IPS-NIHi11 (cell line): ENCODE measurements around the gene SARM1.
"Not testable (repeated sequence)": the region's sequence is repeated elsewhere in the genome, so short reads cannot be mapped to it uniquely, and the experiment has no call there.

Experiments
- DNase-seq: peaks from one replicate; pipeline ENCODE4 v3.0.0; 2012; ENCODE audit warnings: mixed read lengths, low spot score

SARM1 gene

GRCh38 chr17:28371245-28372202, at the start of gene SARM1:
TSS of gene SARM1 (plus strand) at chr17:28371694. CDS start at chr17:28372033, 339 bp downstream.
- DNase-seq: peak; percentile 95

DNA sequence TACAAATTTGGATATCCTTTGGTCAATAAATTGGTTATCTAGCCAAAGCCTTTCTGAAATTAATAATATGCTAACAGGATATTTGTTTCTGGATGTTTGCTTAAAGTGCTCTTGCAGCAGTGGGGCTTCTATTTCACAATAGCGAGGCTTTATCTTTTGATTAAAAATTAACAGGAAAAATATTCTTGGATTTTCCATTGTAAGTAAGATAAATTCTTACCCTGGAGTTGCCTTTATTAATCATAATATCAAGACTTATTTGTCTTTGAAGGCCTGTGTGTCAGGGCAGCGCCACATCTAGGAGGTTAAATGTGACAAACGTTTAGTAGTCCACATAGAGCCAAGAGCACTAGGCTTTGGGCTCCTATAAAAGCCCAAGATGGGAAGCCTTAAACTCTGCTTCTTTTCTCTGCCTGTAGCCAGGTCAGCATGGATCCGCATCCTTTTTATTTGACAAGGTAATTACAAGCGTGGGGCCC, 47.2 kb upstream of the SARM1 start:
- no peak for DNase-seq

DNA sequence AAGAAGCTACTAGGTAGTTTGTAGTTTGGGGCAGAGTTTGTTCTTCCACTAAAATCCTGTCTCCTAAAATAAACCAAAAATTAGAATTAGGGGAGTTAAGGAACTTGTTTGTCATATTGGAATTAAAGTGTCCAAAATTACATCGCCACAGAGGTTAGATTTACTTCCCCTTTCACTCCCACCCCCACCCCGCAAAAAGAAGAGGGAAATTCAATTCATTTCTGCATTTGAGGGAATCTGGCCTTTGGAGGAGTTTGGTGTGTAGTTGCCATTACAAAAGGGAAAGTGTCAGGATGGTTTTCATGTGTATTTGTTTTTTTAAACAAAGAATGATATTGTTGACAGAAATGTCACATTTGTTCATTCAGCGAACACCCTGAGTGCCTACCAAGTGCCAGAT, 46.7 kb upstream of the SARM1 start:
- DNase-seq: no peak

- no peak for DNase-seq
These were observed 46.3 kb upstream of the SARM1 start for GRCh38 chr17:28325211-28325610.

- DNase-seq: no peak
These were observed 45.4 kb upstream of the SARM1 start for GRCh38 chr17:28326114-28326513.

DNA sequence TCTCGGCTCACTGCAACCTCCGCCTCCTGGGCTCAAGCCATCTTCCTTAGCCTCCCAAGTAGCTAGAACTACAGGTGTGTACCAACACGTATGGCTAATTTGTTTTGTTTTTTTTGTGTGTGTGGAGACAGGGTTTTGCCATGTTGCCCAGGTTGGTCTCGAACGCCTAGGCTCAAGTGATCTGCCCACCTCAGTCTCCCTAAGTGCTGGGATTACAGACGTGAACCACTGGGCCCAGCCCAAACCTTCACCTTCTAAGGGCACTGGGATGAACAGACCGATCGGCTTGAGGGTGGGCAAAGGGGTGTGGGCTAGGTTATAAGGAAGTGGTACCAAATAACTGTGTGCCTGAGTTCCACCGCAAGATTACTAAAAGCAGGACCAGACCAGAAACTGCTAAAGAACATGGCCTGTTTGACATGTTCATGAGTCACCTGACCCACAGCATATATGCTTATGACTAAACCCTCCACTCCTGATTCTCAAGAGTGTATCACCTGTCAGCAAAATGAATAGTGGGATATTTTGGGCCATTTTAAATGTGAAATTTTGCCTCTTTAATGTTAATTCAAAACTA, 44.4 kb upstream of the SARM1 start:
- DNase-seq: no peak

DNA sequence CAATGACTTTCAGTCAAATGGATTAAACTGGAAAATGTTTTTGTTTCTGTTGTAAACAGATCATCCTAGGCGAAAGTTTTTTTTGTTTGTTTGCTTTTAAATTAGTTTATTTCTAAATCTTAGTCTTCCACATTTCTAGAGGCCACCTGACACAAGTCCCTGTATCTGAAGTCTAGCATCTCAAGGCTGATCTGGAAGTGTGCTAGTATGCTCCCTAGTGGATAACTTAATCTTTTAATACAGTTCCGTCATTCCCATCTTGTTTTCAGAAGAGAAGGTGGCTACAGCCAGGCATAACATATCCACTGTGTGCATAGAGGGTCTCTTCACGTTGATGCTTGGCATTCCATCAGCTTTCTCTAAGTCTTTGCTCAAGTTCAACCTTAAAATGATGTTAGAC, 43.8 kb upstream of the SARM1 start:
- DNase-seq: no peak

DNA sequence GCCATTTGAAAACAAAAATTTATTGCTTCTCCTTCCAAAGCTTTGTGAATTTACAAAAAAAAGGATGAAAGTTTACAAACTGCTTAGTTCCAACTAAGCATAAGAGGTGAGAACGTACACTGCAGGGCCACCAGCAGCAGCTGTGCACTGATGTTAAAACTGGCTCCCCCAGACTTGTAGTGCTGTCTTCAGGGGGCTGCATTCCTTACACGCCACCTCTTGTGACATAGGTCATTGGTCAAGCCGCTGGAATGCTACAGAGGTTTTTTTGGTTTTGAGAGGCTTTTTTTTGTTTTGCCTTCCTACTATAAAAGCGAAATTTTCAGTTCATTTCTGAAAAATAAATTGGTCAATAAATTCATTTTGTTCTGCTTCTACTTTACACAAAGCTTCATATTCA, 43.2 kb upstream of the SARM1 start:
- no peak for DNase-seq

DNA sequence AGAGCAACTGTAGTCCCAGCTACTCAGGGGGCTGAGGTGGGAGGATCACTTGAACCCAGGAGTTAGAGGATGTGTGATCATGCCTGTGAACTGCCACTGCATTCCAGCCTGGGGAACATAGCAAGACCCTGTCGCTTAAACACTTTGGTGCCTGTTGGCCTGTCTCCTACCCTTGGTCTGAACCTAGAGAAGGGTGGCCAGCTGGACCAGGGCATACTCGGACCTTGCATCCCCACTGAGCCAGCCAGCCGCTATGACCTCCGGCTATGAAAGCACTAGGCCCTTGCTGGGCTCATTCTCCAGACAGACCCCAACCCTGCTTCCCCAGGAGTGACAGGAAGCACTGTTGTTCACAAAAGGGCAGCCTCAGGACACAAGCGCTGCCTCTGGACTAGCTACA, 40.8 kb upstream of the SARM1 start:
- no peak for DNase-seq

- no peak for DNase-seq
These were observed 39.5 kb upstream of the SARM1 start for GRCh38 chr17:28331891-28332420.

- no peak for DNase-seq
These were observed 38.3 kb upstream of the SARM1 start for GRCh38 chr17:28333083-28333746.

GRCh38 chr17:28334171-28334570, 37.3 kb upstream of the SARM1 start:
- DNase-seq: no peak

DNA sequence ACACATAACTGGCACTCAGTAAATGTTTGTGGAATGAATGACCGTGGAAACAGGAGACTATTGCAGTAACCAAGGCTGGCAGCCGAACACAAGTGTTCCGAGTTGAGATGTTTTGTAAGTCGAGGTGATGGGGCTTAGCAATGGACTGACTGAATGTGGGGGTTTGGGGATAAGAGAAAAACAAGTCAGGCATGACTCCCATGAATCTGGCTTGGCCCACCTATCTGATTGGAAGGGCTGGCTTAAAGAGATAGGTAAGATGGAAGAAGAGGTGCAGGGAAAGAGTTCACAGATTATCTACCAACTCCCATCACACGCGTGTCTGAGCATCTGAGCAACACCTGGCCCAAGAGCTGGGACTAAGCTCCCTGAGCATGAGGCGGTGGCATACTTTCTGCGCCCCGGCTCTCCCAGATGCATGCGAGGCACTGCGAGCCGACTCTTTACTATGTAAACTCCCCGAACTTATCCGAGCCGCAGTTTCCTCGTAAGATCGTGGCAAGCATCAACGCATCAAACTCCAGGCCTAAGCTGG, 36.8 kb upstream of the SARM1 start:
- DNase-seq: no peak

GRCh38 chr17:28335201-28335958, 36.1 kb upstream of the SARM1 start, which contains the start of the genes IFT20 and TNFAIP1:
TSS of gene IFT20 (minus strand) at chr17:28335472. CDS start at chr17:28331985, 3,487 bp downstream.
TSS of gene TNFAIP1 (plus strand) at chr17:28335761. CDS start at chr17:28339522, 3,761 bp downstream.
- peak; percentile 92 for DNase-seq

GRCh38 chr17:28335959-28336871, 35.3 kb upstream of the SARM1 start:
- DNase-seq: peak; percentile 72

- DNase-seq: no peak
These were observed 33.3 kb upstream of the SARM1 start for GRCh38 chr17:28338056-28338768.

- DNase-seq: not testable (repeated sequence)
These were observed 32.7 kb upstream of the SARM1 start for GRCh38 chr17:28338769-28339212.

GRCh38 chr17:28339431-28339830, 32.1 kb upstream of the SARM1 start:
- DNase-seq: no peak

DNA sequence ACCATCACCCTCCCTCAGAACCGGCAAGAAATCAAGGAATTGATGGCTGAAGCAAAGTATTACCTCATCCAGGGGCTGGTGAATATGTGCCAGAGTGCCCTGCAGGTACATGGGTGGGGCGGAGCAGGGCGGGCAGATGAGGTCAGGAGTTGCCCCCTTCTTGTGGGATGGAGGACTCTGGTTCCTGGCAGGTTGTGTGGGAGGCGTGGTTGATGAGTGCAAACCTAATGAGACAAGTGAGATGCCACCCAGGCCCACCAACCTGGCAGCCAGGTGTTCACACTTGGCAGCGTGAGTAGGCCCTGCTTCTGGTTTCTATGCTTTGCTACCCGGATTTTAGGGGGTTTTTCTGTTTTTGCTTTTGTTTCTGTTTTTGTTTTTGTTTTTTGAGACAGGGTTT, 31.1 kb upstream of the SARM1 start:
- no peak for DNase-seq
